HG02588 (cell line): Measurements from ENCODE around the gene MBTD1.
"Not testable (repeated sequence)": the region's sequence is repeated elsewhere in the genome, so short reads cannot be mapped to it uniquely, and the experiment has no call there.

ENCODE experiments used
- ATAC-seq: cut with Tn5 transposase; IDR thresholded peaks from one replicate; pipeline ENCODE4 v1.9.1; 2021; ENCODE audit warnings: mild to moderate bottlenecking, moderate library complexity; ENCODE audit not compliant: unreplicated experiment

MBTD1 gene

DNA sequence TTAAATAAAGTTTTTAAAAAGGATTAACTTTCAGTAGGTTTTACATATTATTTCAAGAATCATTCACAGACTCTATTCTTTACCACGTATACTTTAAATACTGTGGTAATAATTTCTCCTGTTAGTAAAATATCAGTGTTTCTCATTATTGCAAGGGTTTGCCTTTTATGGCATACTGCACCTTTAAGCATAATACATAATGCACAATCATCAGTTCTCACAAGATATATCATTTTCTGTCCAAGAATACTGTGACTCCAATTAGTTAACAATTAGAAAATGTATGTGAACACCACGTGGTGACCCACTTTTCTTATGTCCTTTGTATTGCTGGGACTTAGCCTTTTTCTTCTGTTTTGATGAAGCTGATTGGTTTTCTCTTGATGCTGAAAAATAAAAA lies 68.0 kb downstream of the MBTD1 start:
- no peak for ATAC-seq

DNA sequence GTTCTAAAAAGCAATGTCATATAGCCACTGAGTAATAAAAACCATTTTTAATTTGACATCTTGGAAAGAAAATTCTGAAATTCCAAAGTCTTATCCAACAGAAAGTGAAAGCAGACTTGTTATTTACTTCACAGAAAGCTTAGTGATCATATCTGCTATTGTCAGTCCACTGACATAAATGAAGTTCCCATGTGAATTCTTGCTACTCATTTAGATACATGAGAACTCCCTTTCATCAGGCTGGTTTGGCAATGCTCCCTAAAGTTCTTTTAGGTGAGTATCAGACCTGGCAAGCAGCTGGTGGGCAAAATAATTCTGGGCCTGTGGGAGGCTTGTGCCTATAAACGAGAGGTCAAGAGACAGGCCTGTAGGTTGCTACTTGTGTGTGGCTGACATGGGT lies 70.2 kb downstream of the MBTD1 start:
- no peak for ATAC-seq

DNA sequence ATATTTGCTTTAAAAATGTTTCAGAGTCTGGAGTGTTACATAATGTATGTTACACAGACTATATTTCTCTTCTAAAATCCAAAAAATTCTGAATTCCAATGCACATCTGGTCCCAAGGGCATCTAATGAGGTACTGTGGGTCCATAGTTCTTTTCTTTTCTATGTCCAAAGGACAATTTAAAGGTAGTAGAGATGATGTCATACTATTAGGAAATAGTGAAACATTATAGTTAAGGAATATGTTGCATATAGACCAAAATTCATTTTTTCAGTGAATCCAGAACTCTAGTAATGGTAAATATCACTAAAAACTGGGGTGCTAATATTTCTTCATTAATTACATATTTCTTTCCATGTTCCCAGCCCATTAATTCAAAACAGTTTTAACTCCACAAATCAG lies 70.7 kb downstream of the MBTD1 start:
- no peak for ATAC-seq

DNA sequence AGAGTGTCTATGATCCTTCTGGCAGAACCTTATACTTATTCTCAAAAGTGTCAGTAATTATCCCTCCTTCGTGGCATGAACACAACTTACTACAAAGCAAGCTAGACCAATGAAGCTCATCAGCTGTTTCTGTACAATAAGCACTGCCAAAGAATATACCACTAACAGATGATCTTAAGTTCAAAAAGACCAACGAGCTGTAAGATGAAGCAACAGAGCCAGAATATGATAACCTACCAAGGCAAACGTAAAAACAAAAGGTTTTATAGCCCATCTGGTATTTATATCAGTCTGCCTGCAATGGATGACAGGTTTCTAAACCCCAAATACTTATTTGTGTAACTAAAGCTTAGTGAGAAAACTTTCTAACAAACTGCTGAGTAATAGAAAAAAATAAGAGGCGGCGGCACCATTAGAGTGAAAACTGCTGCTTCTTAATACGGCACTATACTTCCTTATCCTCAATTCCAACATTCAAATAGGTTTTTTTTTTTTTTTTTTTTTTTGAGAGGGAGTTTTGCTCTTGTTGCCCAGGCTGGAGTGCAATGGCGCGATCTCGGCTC lies 71.5 kb downstream of the MBTD1 start:
- no peak for ATAC-seq

DNA sequence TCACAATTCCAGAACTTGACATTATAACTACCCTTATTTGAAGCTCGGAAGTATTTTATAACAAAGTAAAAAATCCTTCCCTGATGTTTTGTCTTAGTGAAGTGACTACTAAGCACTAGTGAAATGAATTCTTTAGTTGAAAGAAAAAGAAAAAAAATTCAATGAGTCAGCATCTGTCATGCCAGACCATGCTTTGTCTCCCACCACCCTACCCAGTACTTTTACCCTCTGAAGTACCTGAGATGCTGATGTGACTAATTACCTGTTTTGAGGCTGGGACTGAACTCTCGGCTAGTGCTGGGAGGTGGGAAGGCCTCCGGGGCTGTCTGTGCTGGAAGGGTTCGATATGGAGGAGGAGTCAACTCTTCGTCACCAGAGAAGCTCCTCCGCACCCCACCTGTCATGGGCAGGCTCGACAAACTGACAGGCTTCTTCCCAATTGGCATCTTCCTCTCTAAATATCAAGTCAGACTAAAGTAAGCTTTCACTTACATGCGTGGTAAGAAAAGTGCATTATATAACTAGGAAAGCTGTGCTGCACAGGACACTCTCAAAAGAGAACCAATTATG lies 74.0 kb downstream of the MBTD1 start:
- ATAC-seq: no peak

DNA sequence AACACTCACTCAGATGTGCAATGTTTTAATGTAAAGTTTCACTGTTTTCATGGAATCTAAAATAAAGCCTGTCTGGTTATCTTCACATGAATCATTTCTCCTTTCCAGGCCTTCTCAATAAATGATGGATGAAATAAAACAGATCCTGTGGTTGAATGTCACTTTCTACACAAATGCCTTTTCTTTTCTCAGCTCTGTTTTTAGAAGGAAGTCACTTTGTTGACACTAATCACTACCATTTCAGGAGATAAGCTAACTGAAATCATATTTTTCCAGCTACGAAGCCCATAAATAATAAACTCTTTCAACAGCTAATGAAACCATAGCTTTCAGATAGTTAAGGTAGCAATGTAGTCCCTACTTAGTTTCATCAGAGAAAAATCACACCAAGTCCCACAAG lies 75.7 kb downstream of the MBTD1 start:
- ATAC-seq: no peak

DNA sequence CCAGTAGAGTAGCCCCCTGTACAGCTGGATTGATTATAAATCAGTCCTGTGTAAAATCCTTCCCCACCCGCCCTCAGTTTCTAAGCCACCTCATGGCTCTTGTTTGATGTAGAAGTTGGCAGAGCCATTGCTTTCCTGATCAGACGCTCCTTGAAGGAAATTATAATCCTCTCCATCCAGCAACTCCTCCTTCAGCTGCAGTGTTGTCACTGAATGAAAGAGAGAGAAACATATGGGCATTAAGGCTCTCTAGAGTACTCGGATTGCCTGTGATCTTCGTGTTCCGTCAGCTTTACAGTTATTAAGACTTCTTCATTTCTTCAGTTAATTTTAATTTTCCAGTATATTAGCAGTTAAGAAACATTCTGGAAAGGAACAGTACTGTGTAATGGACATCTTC lies 79.4 kb downstream of the MBTD1 start:
- ATAC-seq: no peak

DNA sequence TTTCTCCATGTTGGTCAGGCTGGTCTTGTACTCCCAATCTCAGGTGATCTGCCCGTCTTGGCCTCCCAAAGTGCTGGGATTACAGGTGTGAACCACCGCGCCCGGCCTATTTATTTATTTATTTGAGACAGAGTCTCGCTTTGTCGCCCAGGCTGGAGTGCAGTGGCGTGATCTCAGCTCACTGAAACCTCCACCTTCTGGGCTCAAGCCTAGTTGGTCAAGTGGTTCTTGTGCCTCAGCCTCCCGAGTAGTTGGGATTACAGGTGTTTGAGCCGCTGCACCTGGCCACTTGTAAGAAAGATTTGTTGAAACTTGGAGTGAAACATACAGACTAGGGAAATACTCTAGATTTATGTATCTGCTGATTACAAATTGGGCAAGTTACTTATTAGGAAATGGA lies 87.8 kb downstream of the MBTD1 start:
- ATAC-seq: not testable (repeated sequence)

DNA sequence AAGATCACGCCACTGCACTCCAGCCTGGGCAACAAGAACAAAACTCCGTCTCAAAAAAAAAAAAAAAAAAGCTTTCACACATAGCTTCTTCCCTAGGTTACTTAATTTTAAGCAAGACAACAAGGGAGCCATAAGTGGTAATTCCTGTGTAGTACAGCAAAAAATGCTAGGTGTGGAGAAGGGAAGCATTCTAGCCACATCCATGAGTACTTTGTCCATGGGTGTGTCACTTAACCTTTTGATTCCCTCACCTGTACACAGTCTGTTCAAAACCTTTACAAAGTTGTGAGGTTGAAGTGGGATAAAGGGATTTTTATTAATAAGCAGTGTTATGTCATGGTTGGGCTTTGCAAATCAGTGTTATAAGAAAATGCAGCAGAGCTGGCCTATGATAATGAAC lies 89.1 kb downstream of the MBTD1 start:
- ATAC-seq: no peak

DNA sequence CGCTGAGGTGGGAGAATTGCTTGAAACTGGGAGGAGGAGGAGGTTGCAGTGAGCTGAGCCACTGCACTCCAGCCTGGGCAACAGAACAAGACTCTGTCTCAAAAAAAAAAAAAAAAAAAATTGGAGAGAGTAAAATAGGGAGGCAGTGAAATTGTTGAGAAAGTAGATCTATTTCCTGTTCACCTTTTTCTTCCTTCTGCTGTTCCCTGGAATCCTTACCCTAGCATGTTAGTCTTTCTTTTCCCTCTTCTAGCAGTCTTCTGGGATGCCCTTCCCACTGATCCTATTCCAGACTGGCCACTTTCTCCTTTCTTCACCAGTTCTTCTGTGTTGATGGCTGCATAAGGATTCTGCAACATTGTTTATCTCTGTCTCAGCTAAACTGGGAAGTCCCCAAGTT lies 90.5 kb downstream of the MBTD1 start:
- ATAC-seq: no peak

DNA sequence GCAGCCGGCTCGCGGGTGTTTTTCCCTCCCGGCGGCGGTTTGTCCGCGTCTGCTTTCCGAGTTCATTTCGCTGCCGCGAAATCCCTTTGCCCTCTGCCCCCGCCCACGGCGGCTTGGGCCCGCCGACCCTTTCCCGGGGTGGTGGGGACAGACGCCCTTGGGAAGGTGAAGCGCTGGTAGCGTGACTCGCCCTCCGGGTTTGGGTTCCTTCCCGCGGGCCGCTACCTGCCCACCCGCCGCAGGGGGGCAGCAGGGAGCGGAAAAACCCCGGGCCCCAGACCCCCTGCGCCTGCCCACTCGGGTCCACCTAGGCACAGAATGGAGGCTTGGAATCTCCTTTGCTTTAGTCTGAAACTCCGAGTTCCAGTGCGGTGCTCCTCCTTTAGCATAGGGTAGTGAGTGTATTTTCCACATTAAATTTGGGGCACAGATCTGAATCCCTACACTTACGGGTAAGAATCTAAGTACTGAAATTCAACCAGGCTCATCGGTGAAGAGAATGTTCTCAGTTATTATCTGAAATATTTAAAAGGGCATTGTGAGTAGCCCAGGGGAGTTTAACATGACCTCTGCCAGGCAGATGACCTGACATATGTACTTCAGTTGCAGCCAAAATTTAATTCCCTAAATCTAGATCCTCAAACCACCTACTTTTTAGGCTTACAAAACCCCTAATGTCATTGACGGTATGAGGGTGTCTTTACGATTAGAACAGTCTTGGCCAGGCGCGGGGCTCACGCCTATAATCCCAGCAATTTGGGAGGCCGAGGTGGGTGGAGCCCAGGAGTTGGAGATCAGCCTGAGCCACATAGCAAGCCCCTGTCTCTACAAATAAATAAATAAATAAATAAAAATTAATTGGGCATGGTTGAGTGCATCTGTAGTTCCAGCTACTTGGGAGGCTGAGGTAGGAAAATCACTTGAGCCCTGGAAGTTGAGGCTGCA lies 92.6 kb downstream of the MBTD1 start:
- ATAC-seq: peak; percentile 39

DNA sequence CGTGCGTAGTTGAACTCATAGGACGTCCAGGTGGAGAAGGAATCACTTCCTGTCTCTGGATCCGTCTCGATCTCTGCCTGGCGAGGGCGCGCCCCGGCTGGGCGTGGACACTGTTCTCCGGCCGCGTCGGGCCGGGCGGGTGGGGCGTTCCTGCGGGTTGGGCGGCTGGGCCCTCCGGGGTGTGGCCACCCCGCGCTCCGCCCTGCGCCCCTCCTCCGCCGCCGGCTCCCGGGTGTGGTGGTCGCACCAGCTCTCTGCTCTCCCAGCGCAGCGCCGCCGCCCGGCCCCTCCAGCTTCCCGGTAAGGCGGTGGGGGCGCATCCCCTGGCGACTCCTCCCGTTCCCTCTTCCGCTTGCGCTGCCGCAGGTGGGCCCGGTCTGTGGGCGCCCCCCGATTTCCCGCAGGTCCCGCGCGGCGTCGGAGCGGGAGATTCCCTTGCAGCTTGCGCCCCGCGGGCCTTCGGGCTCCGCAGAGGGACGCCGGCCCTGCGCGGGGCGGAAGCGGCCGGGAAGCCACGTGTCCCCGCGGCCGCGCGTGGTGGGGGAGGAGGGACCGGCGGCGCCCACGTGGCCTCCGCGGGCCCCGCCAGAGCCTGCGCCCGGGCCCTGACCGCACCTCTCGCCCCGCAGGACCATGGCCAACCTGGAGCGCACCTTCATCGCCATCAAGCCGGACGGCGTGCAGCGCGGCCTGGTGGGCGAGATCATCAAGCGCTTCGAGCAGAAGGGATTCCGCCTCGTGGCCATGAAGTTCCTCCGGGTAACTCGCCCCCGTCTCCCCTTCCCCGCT lies 93.5 kb downstream of the MBTD1 start, which contains the start of gene NME2:
Gene NME2, plus strand, starts transcription at position 214 of the 789 bp plus-strand sequence. Its CDS starts 420 bp downstream, at position 634.
- peak; percentile 87 for ATAC-seq

DNA sequence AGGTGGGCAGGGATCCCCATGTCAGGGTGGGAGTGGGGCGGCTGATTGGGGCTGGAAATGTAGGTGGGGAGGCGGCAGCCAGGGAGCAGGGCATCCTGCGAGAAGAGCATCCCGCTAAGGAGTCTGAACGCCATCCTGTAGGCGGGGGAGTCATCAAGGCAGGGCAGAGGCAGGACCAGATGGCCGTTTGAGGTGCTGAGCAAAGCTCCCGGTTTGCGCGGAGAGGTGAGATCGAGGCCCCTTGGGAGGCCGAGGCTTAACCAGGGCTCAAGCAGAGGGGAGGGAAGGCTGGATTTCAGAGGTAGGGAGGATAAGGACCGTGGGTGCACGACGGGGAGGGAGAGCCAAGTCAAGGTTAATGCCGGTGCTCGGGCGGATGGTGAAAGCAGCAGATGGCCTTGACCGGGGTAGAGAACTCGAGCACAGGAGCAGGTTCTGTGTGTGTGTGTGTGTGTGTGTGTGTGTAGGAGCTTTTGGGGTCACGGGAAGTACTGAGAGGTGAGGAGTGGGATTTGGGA lies 94.1 kb downstream of the MBTD1 start:
- ATAC-seq: peak; percentile 20

DNA sequence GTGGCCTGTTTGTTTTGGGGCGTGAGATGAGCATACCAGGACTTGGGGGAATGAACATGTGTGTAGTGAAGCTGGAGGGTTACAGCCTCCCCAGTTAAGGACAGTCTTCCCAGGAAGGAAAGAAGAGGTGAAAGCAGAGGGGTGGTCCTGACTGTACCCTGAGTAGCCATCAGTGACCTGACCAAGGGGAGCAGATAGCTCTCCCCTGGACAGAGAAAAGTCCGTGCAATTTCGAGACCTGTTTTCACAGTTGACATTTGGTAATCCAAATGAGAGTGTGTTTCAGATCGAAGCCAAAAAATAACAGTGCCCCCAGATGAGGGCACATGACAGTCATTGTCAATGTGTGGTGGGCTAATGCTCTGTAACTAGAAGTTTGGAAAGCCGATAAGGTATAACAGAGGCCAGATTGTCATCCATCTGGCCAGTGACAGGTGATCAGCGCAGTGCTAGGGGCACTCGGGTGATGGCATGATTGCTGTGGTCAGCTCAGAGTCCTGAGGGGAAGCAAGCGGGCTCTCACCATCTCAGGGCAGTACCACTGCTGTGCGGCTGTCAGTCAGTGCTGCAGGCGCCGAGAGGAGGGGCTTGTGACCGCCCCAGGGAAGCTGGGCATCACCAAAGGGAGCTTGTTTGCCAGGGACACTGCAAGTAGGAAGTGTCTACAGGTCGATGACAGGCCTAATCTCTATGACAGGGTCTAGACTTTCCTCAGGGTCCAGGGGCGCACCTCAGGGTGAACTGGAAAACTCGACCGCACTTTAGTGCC lies 94.8 kb downstream of the MBTD1 start:
- no peak for ATAC-seq

DNA sequence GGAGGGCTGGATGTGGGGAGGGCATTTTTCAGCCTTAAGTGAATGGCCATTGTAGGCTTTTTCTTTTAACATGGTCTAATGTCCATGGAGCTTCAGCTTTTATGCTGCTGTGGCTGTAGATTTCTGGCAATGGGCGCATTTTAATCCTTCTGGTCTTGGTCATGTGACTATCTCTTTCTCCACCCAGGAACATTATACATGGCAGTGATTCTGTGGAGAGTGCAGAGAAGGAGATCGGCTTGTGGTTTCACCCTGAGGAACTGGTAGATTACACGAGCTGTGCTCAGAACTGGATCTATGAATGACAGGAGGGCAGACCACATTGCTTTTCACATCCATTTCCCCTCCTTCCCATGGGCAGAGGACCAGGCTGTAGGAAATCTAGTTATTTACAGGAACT lies 98.3 kb downstream of the MBTD1 start:
- ATAC-seq: no peak

DNA sequence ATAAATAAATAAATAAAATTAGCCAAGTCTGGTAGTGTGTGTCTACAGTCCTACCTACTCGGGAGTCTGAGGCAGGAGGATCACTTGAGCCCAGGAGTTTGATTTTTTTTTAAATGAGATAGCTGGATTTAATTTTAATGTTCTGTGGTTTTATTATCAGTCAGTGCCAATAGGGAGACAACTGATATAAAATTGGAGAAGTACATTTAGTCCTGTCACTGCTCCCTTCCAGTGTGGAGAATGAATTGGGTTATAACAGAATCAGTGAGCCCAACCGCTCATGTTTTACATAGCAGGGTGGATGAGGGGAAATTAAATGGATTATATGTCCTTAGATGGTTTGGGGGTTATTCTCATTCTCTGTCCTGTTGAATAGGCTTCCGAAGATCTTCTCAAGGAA lies 100.2 kb downstream of the MBTD1 start:
- no peak for ATAC-seq

DNA sequence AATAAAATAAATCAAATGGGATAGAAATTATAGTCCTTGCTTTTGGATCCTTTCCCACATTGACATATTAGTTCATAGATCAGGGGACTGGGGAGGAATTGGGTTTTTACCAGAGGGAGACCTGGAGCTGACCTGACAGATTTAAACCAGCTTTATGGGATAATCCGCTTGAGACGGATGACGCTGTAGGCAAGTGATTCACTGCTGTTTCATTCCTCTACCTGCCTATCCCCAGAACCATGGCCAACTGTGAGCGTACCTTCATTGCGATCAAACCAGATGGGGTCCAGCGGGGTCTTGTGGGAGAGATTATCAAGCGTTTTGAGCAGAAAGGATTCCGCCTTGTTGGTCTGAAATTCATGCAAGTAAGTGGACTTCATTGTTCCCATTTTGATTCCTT lies 104.4 kb downstream of the MBTD1 start:
- no peak for ATAC-seq

DNA sequence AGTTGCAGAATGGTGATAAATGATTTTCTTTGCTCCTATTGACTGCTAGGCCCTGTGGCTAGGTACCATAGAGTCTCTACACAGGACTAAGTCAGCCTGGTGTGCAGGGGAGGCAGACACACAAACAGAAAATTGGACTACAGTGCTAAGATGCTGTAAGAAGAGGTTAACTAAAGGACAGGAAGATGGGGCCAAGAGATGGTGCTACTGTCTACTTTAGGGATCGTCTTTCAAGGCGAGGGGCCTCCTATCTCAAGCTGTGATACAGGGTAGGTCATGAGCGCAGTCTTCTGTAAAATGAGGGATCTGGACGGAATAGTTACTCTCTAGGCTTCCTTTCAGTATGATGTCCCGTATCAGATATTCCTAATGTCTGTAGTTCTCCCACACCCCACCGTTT lies 105.7 kb downstream of the MBTD1 start:
- no peak for ATAC-seq

DNA sequence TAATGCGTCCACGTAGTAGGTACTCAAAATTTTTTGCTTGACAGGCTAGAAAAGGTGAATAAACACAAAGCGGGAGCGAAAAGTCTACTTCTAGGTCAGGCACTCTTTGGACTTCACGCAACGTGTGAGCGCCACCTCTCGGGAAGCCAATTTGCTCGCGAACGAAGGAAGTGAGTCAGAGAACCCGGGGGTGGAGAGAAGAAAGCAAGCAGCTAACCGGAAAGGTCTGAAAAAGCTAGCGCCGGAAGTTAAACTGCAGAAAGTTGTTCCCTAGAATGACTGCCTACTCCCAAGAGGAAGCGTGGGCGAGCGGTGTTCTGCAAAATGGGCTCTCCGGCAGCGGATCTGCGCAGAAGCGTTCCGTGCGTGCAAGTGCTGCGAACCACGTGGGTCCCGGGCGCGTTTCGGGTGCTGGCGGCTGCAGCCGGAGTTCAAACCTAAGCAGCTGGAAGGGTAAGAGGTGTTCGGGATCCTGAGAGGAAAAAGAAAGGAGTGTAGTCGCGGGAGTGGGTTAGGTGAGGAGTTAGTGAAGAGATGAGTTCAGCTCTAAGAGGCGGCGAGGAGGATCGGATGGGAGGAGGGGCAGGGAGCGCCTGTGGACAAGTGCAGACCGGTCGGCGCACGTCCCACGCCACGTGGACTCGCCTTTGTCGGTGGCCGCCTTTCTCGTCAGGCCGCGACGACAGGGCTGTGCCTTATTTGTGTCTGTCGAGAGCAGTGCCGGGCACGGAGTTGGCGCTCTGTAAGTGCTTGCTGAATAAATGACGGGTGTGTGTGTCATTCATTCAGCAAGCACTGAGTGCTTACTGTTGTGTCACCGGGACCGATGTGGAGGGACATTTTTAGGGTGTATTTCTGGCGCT lies 106.4 kb downstream of the MBTD1 start, which contains the start of gene NME1:
Gene NME1, plus strand, starts transcription at position 350 of the 863 bp plus-strand sequence. CDS start 2,096 bp downstream, outside the sequence.
- ATAC-seq: peak; percentile 87
